SKM-1 (cell line): ENCODE data around the gene SPAG6.

Experiments used
- DNase-seq: peaks from one replicate; lab custom pipeline; 2025; ENCODE audit not compliant: unreplicated experiment; lab: John Stamatoyannopoulos, UW

Gene SPAG6

GRCh38 chr10:22458272-22459038 is 113.2 kb downstream of the SPAG6 start:
- DNase-seq, result no peak

- no peak for DNase-seq
Measured at GRCh38 chr10:22459496-22459895, 114.2 kb downstream of the SPAG6 start.

GRCh38 chr10:22460101-22460500 is 114.8 kb downstream of the SPAG6 start:
- DNase-seq, result no peak

GRCh38 chr10:22460531-22461403 is 115.5 kb downstream of the SPAG6 start:
- no peak for DNase-seq

- DNase-seq, result no peak
Measured at GRCh38 chr10:22461891-22462290, 116.6 kb downstream of the SPAG6 start.

- no peak for DNase-seq
Measured at GRCh38 chr10:22463255-22463654, 118.0 kb downstream of the SPAG6 start.

GRCh38 chr10:22464966-22465629 is 119.8 kb downstream of the SPAG6 start:
- DNase-seq, result no peak

GRCh38 chr10:22466763-22467334 is 121.6 kb downstream of the SPAG6 start:
- no peak for DNase-seq
